Measurements from ENCODE around the gene CCDC91.

DNA sequence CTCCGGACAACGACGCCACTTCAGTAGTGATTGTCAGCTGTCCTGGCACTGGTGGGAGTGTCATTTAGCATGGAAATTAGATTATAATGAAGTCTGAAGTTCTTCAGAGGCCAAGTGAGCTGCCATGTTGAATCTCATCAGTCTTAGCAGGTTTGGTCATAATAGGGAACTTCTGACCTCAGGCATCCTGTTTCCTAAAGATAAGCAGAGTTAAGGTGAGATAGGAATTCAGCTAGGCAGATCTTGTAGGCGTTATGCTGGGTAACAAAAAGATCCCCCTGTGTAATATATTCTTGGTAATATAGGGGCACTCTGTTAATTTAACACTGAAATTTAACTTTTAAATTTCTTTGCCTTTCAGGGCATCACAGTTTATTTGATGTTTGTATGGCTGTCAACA is 137.5 kb downstream of the CCDC91 start:
- no peak for TF ChIP-seq TAF1 (IDR thresholded peaks at IDR 0.05; ENCODE audit: borderline replicate concordance, insufficient read depth, low read length)
- TF ChIP-seq POLR2AphosphoS5 (IDR thresholded peaks at IDR 0.05; ENCODE audit: low read depth, low read length), result no peak
- TF ChIP-seq, protein P1, sequence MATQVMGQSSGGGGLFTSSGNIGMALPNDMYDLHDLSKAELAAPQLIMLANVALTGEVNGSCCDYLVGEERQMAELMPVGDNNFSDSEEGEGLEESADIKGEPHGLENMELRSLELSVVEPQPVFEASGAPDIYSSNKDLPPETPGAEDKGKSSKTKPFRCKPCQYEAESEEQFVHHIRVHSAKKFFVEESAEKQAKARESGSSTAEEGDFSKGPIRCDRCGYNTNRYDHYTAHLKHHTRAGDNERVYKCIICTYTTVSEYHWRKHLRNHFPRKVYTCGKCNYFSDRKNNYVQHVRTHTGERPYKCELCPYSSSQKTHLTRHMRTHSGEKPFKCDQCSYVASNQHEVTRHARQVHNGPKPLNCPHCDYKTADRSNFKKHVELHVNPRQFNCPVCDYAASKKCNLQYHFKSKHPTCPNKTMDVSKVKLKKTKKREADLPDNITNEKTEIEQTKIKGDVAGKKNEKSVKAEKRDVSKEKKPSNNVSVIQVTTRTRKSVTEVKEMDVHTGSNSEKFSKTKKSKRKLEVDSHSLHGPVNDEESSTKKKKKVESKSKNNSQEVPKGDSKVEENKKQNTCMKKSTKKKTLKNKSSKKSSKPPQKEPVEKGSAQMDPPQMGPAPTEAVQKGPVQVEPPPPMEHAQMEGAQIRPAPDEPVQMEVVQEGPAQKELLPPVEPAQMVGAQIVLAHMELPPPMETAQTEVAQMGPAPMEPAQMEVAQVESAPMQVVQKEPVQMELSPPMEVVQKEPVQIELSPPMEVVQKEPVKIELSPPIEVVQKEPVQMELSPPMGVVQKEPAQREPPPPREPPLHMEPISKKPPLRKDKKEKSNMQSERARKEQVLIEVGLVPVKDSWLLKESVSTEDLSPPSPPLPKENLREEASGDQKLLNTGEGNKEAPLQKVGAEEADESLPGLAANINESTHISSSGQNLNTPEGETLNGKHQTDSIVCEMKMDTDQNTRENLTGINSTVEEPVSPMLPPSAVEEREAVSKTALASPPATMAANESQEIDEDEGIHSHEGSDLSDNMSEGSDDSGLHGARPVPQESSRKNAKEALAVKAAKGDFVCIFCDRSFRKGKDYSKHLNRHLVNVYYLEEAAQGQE (IDR thresholded peaks at IDR 0.05; ENCODE audit: insufficient read depth in 1 of 2, low read depth in 2 of 2, low read length in 2 of 2), result no peak

All from PFSK-1 (cell line).